A673 (cell line): ENCODE measurements around the gene NSUN2.

Source experiments
- CTCF ChIP-seq: fragments of 300-800, 200-600 bp; sonication (generic); conservative IDR thresholded peaks from 2 replicates; pipeline ENCODE4 v1.5.1; 2017; ENCODE audit warnings: low read depth, mild to moderate bottlenecking, antibody characterized with exemption, low read length, moderate library complexity, mixed read lengths
- EZH2 ChIP-seq: fragments of 200-600 bp; sonication (generic); IDR thresholded peaks from 2 replicates; pipeline ENCODE4 v1.6.1; 2017; ENCODE audit warnings: borderline replicate concordance, low read depth, mild to moderate bottlenecking, mixed read lengths, antibody characterized with exemption, low read length; ENCODE audit not compliant: poor library complexity, severe bottlenecking

GRCh38 chr5:6667648-6668047, 34.8 kb upstream of the NSUN2 start:
- TF ChIP-seq CTCF (no peak), EZH2 (no peak)
